GM12874 (cell line): Measurements from ENCODE around the gene SEMA6D.

ENCODE experiments used
- CTCF ChIP-seq: IDR thresholded peaks from 2 replicates; pipeline ENCODE4 v1.5.1; 2011; ENCODE audit warnings: low read depth, mild to moderate bottlenecking, control low read depth, low read length, moderate library complexity; ENCODE audit not compliant: insufficient read depth

SEMA6D gene

GRCh38 chr15:47756872-47757271 lies 39.6 kb downstream of the SEMA6D start:
- no peak for TF ChIP-seq CTCF

- no peak for TF ChIP-seq CTCF
These were observed 40.0 kb downstream of the SEMA6D start for GRCh38 chr15:47757331-47757730.

GRCh38 chr15:47762621-47763020 lies 45.3 kb downstream of the SEMA6D start:
- TF ChIP-seq CTCF = no peak

GRCh38 chr15:47764666-47765065 lies 47.4 kb downstream of the SEMA6D start:
- TF ChIP-seq CTCF = no peak

- no peak for TF ChIP-seq CTCF
These were observed 49.1 kb downstream of the SEMA6D start for GRCh38 chr15:47766406-47766805.

GRCh38 chr15:47767035-47767434 lies 49.7 kb downstream of the SEMA6D start:
- TF ChIP-seq CTCF = no peak

- no peak for TF ChIP-seq CTCF
These were observed 51.4 kb downstream of the SEMA6D start for GRCh38 chr15:47768735-47769134.

- TF ChIP-seq CTCF = no peak
These were observed 51.9 kb downstream of the SEMA6D start for GRCh38 chr15:47769166-47769565.
